K562 (cell line): Measurements from ENCODE around the gene GNAI1. TPM values are rescaled to one million over a fixed set of nuclear protein-coding genes. Genes with fewer than 3 reads are reported as not detected.

Experiments
- MCM5 ChIP-seq: fragments of 450-650 bp; IDR thresholded peaks from 2 replicates; pipeline ENCODE4 v1.6.1; 2016; ENCODE audit warnings: low read depth
- PRPF4 ChIP-seq: fragments of 200-400 bp; formaldehyde crosslinking; IDR thresholded peaks from one replicate; pipeline ENCODE4 v1.6.1; 2017; ENCODE audit warnings: low read length, low read depth, mild to moderate bottlenecking; ENCODE audit not compliant: insufficient read depth, poor library complexity, severe bottlenecking
- PTRF ChIP-seq: fragments of 450-650 bp; IDR thresholded peaks from 2 replicates; pipeline ENCODE4 v1.6.1; 2016; ENCODE audit warnings: mild to moderate bottlenecking, missing genetic modification characterization, missing compliant biosample characterization
- SIN3B ChIP-seq: fragments of 450-650 bp; IDR thresholded peaks from 2 replicates; pipeline ENCODE4 v1.6.1; 2017; ENCODE audit warnings: low read depth, mild to moderate bottlenecking, moderate library complexity
- polyA plus RNA-seq, 8 experiments: library from polyadenylated mRNA; depleted of rRNA in 4 of 8; stranded (reverse) in 5 of 8; unstranded in 3 of 8; fragments of >200 nt; fragmentation: Nextera tagmentation in 2 of 8; fragmentation: Illumina TruSeq in 1 of 8; extraction: Ambion mirVana in 2 of 8; extraction: Trizol in 1 of 8; gene quantifications; 2 replicates each; pipeline versions ENCODE4 v1.2.1 to v1.2.3, GENCODE V29; 2011 to 2014; ENCODE audit warnings: inconsistent platforms in 1 of 8, missing spikeins in 1 of 8
- total RNA-seq, 7 experiments: library from RNA; depleted of rRNA in 6 of 7; stranded (reverse); fragments of >200 nt in 6 of 7; fragmentation: Illumina TruSeq in 2 of 7; extraction: Trizol in 2 of 7; gene quantifications; 2 replicates each; pipeline versions ENCODE4 v1.2.1 to v1.2.3, GENCODE V29; 2011 to 2021; ENCODE audit warnings: low replicate concordance in 1 of 7
- TF ChIP-seq, protein P1 (sequence below): fragments of 250-450 bp; sonication (Bioruptor Pico); IDR thresholded peaks from 2 replicates; pipeline ENCODE4 v1.8.0; 2022; ENCODE audit warnings: inconsistent platforms
- TF ChIP-seq, protein P2 (sequence below): fragments of 450-650 bp; IDR thresholded peaks from 2 replicates; pipeline ENCODE4 v1.6.1; 2017; ENCODE audit warnings: antibody characterized with exemption, mild to moderate bottlenecking

GNAI1 gene
- total and polyA plus RNA-seq, 9 of the 15 experiments (the other 6 are each of a cell fraction or from before 2014, with no cell fraction given) = 0.03 to 0.13 (median 0.08) TPM; not detected in 6

DNA sequence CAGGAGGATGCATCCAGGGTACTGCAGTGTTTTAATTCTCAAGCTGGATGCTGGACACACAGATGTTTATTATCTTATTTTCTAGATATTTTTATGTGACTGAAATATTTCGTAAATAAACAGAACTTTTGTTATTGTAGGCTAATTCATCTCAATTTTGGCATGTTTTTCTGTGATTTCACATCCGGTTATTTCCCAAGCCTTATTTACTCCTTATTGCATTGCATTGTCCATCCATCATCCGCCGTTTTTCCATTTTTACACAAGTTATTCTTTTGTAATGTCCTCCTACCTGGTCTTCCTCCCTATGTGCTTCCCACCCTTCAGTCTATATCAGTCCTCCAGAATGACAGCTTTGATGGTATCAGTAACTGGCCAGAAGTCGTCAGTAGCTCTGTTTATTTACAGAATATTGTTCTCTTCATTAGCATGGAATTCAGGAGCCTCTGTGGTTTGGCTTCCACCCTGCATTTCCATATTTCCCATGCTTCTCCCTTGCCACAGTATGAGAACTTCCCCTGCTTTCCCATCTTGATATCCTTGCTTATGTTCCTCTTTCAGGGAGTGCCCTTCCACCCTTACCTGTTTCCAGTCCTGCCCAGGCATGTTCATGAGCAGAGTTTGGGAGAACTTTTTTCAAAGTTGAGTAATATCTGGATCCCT is 16.1 kb downstream of the GNAI1 start (continued):
- TF ChIP-seq, protein P1, sequence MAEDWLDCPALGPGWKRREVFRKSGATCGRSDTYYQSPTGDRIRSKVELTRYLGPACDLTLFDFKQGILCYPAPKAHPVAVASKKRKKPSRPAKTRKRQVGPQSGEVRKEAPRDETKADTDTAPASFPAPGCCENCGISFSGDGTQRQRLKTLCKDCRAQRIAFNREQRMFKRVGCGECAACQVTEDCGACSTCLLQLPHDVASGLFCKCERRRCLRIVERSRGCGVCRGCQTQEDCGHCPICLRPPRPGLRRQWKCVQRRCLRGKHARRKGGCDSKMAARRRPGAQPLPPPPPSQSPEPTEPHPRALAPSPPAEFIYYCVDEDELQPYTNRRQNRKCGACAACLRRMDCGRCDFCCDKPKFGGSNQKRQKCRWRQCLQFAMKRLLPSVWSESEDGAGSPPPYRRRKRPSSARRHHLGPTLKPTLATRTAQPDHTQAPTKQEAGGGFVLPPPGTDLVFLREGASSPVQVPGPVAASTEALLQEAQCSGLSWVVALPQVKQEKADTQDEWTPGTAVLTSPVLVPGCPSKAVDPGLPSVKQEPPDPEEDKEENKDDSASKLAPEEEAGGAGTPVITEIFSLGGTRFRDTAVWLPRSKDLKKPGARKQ (CRISPR knock-in tag) = no peak
- TF ChIP-seq PRPF4 (no peak), SIN3B (no peak), MCM5 (no peak), PTRF (no peak)
- TF ChIP-seq, protein P2, sequence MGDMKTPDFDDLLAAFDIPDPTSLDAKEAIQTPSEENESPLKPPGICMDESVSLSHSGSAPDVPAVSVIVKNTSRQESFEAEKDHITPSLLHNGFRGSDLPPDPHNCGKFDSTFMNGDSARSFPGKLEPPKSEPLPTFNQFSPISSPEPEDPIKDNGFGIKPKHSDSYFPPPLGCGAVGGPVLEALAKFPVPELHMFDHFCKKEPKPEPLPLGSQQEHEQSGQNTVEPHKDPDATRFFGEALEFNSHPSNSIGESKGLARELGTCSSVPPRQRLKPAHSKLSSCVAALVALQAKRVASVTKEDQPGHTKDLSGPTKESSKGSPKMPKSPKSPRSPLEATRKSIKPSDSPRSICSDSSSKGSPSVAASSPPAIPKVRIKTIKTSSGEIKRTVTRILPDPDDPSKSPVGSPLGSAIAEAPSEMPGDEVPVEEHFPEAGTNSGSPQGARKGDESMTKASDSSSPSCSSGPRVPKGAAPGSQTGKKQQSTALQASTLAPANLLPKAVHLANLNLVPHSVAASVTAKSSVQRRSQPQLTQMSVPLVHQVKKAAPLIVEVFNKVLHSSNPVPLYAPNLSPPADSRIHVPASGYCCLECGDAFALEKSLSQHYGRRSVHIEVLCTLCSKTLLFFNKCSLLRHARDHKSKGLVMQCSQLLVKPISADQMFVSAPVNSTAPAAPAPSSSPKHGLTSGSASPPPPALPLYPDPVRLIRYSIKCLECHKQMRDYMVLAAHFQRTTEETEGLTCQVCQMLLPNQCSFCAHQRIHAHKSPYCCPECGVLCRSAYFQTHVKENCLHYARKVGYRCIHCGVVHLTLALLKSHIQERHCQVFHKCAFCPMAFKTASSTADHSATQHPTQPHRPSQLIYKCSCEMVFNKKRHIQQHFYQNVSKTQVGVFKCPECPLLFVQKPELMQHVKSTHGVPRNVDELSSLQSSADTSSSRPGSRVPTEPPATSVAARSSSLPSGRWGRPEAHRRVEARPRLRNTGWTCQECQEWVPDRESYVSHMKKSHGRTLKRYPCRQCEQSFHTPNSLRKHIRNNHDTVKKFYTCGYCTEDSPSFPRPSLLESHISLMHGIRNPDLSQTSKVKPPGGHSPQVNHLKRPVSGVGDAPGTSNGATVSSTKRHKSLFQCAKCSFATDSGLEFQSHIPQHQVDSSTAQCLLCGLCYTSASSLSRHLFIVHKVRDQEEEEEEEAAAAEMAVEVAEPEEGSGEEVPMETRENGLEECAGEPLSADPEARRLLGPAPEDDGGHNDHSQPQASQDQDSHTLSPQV = no peak
